ENCODE data around the gene AGXT2.
A peak's percentile ranks its signal among the peaks of the same experiment; 100 is the strongest.
"Not testable (repeated sequence)": the region's sequence is repeated elsewhere in the genome, so short reads cannot be mapped to it uniquely, and the experiment has no call there.

Gene AGXT2

DNA sequence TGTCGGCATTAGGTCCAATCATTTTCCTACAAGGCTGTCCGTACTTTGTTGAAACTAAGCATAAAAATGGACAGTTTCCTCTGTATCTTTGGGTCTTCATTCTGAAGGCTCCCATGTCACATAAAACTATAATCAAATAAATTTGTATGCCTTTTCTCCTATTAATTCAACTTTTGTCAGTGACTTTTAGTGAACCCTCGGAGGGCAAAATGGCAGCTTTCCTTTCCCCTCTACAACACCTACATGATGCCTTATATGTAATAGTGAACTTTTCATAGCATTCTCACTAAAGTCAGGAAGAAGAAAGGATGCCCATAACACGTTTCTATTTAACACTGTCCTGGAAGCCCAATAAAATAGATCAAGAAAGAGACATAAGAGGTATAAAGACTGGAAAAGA is 5.1 kb upstream of the AGXT2 start:
- DNase-seq (ENCODE audit: low read depth), result no peak

DNA sequence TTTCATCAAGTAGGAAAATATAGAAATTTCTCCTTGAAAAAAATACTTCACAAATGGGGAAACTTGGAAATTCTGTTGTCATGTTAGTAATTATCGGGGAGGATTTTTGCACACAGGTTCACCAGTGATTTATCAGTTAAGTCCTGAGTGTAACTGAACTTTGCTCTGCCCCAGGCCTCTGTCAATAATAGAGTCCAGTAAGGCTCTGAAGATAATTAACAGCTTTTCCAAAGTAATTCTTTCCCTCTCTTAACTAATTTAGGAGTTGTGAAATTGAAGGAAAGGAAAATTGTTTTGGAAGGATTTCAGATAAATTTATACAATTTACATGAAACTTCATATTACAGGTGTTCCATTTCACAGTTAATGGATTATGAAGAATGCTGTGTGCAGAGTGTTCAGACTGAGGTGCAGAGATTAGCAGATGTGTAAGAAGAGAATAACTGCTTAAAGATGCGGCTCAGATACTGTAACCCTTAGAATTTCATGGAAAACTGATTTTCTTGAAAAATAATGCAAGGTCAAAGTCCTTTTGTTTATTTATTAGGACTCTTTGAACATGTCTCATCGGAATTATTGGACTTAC is 2.9 kb upstream of the AGXT2 start:
- no peak for DNase-seq (ENCODE audit: low read depth)

DNA sequence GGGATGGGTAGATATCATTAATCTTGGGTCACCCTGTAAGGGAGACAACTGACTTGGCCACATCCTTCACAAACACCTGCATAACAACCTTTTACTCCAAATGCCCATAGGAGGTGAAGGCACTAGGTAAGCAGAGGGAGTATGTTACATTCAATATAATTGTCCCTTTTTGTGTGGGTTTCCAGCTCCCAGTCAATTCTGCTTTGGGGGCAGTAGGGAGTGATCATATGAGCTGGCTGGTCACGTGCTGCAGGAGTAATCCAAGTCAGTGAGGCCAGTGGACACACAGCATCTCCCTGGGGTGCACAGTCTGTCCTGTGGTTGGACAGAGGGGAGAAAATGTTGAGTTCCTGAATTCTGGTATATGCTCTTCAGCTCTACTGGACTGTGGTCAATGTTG is 1.2 kb upstream of the AGXT2 start:
- no peak for DNase-seq (ENCODE audit: low read depth)

DNA sequence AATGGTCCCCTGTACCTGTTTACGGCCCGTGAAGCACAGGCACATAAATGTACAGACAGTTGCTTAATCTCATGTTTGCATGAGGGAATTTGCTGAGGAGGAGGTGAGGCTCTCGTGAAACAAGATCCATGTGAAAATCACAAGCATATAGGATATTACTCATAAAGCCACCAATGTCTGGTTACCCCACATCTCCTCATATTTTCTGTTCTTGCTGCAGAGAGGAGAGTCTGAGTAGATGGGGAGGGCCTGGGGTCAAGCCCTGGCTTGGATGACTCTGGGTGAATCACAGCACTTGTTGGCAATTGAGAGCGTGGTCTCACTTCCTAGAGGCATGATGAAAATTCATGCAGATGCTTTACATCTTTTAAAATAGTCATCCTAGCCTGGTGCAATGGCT is 975 bp downstream of the AGXT2 start:
- DNase-seq (ENCODE audit: low read depth), result peak; percentile 94

DNA sequence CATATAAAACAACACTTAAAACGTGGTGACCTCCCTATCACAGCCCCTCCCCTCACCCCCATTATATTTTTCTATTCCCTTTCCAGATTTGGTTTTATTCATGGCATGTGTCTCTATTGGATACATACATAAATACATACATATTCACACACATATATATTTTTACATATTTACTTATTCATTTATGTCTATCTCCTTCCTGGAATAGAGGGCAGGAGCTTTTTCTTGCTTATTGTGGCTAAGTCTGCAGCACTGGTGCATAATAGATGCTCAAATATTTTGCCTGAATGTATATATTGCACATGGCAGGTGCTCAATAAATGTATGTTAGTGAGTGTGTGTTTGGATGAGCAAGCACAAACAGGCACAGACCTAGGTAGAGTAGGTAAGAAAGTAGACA is 2.5 kb downstream of the AGXT2 start:
- no peak for DNase-seq (ENCODE audit: low read depth)

DNA sequence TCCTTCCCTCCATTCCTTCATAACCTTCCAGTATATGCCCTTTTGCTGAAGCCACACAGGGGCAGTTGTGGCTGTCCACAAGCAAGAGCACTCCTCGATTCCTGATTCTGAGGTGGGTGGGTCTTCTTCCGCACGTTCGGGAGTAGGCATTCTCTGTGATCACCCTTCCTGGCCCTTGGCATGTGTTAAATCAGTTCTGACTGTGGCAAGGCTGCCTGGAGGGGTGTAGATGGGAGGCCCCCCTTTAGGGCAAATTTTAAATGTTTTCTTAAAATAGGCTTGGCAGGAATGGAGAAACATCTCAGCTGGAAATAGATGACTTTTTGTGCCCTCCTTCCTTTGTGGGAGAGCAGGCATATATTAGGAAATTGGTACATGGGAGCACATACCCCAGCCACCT is 3.1 kb downstream of the AGXT2 start:
- DNase-seq (ENCODE audit: low read depth), result no peak

DNA sequence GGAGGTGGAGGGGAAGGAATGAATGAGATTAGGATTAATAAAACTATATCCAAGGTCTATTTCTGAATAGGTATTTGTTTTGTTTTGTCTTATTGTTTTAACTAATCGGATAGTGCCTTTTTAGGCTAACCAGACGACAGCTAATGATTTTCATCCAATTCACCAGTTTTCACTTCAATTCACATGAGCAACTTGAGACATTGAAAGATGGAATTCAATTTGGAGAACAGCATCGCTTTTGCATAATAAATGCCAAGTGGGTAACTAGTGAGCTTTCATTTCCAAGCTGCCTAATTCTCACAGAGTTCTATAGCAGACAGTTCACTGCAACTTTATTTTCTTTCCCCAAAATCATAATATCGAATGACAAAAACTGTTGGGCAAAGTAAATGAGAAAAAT is 5.0 kb downstream of the AGXT2 start:
- DNase-seq (ENCODE audit: low read depth), result no peak

DNA sequence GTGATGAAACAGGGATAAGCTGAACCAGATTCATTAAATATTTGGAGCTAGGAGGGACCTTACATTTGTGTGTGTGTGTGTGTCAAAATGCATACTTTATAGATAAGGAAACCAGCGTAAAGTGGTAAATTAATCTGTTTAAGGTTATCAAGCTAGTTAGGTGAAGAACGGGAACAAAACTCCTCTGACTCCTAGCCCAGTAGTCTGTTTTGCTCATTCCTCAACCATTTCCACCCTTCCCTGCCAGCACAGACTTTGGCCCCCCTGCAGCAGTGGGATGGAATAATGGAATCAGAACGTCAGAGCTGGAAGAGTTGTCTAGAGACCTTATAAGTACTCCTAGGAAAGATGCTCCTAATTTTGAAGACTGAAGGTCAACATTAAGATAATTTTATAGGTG is 6.5 kb downstream of the AGXT2 start:
- no peak for DNase-seq (ENCODE audit: low read depth)

DNA sequence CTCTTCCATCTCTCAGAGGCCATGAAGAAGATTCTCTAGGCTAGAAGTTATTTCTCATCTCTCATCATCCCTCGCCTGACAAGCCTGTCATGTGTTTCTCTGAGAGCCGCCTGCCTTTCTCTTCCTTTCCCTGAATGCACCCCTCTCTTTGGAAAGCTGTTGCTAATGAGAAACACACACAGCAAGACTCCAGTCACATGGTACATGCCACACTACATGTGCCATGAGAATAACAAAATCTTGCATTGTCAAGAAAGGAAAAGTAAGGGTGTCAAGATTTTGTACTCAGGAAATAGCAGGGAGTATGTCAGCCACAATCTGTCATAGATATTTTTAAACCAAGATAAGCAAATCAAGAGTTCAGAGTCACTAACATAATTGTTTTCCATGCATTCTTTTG is 8.9 kb downstream of the AGXT2 start:
- no peak for DNase-seq (ENCODE audit: low read depth)

DNA sequence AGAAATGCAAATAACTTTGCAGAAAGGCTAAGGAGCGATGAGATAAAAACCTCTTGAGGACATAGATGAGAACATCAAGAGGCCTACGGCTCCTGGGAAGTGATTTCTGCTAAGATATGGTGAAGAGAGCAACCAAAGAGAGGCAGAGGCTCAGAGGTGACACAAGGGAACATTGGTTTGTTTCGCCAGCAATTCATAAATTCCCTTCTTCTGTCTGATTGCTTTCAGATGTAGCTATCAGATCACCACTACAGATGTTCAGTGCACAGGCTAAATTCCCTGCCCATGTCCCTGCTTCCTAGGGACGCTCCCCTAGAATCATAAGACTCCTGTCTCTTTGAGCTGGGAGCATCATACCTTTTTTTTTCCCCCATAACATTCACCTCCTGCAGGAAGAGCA is 11.2 kb downstream of the AGXT2 start:
- DNase-seq (ENCODE audit: low read depth), result no peak

DNA sequence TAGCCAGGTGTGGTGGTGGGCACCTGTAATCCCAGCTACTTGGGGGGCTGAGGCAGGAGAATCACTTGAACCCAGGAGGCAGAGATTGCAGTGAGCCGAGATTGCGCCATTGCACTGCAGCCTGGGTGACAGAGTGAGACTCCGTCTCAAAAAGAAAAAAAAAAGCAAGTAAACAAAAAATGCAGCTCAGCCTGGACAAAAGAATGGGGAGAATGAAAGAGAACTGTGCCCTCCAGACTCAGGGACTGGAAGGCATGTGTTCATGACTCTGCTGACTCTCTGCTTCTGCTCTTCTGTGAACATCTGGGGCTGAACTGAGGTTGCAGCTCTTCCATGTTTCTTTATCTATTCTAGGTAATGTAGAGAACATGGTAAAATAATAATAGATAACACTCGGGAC is 11.8 kb downstream of the AGXT2 start:
- not testable (repeated sequence) for DNase-seq (ENCODE audit: low read depth)

DNA sequence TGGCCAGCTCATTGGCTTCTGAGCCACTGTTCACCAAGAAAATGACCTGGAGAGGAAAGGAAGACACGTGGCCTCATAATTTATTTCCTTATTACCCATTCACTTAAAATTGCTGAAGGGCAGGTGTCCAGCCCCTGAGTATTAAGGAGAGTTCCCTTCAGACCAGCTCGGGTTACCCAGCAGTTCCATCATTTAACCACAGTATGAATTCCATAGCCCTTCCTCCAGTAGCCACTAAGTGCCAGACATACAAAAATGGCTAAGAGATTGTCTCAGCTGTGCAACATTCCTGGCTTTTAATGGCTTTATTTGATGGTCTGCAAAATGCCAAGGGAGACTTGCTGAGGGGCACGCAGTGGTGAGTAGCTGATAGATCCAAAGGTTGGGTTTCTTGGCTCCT is 12.5 kb downstream of the AGXT2 start:
- no peak for DNase-seq (ENCODE audit: low read depth)

DNA sequence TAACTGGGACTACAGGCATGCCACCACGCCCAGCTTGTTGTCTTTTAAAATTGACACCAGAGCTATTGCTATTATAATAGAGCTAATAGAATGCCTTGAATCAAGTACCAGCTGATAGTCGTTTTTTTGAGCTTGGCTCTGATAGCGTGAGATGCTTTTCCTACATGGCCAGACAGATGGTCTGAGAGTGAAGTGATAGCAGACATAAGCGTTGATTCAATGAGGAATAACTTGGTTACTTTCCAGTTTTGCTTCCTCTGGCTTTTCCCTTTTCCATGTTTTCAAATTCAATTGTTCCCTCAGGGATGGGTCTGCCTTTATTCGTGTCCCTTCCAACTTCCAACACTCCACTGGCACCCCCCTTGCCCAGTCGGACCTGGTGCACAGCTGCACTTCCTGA is 15.4 kb downstream of the AGXT2 start:
- DNase-seq (ENCODE audit: low read depth), result no peak

DNA sequence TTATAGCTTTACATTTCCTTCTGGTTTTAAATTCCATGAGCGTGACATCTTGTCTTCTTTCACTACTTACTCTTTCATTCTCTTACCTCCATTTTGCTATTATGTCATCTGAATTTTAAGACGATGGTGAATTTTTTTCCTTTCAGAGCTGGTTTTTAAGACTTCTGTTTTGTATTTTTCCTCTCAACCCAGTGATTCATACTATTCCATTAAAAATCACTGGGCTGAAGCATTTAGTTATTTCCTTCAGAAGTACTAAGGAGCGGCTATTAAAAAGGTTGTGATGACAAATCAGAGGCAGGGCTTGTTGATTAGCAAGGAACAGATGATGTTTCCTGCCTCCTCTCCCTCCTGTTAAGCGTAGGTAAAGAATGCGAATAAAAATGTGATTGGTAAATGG is 16.5 kb downstream of the AGXT2 start:
- DNase-seq (ENCODE audit: low read depth), result no peak

DNA sequence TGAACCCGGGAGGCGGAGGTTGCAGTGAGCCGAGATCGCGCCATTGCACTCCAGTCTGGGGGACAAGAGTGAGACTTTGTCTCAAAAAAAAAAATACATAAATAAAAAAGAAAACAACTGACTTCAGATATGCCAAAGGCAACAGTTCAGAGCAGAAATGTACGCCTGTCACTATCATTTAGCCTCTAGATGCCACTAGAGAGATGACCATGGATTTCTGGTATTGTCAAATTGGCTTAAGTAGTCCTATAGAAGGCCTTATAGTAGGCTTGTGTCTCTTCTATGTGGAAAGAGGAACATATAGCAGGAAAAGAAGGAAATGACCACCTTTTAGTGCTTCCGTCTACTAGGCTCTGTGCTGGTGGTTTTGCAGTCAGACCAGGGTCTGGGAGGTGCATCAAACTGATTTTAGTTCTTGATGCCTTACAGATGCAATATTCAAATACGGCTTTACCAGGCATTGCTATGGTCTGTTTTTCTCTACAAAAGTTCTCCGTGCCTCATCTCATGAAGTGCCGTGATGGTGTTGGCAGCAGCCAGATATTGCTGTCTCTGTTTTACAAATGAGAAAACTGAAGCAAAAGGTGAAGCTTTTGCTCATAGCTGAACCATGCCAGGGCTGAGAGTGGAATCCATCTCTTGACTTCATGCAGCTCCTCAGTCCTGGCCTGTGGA is 17.2 kb downstream of the AGXT2 start:
- DNase-seq (ENCODE audit: low read depth), result no peak

DNA sequence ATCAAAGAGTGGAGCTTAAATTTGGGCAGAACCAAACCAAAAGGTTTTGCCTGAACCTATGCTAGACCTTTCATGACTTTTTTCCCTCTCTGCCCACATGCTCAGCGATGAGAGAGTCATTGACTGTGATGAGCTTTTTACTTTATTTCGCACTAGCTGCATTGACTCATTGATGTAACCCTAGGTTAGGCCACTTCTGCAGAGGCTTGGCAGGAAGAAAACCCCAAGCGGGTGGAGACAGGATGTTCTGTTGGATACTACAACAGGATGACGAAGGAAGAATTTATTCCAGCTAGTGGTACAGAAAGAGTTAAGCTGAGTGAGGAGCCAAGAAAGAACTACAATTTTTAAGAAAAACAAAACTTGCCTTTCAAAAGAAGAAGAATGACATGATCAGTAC is 18.4 kb downstream of the AGXT2 start:
- peak; percentile 70 for DNase-seq (ENCODE audit: low read depth)

DNA sequence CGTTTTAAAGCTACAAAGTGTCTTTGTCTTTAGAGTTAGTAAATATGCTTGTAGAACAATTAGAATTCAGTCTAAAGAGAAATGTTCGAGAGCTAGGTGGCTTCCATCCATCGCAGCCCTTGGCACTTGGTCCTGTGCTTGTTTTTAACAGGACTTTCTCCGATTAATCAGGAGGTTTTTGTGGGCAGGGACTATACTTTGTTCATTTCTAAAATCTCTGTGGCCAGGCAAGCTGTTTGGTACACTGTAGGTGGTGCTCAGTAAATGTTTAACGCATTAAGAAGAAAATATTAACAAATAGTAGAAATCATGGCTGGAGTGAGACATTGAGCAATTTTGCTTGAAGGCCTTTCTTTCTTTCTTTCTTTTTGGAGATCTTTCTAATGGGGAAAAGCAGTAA is 20.8 kb downstream of the AGXT2 start:
- DNase-seq (ENCODE audit: low read depth), result no peak

DNA sequence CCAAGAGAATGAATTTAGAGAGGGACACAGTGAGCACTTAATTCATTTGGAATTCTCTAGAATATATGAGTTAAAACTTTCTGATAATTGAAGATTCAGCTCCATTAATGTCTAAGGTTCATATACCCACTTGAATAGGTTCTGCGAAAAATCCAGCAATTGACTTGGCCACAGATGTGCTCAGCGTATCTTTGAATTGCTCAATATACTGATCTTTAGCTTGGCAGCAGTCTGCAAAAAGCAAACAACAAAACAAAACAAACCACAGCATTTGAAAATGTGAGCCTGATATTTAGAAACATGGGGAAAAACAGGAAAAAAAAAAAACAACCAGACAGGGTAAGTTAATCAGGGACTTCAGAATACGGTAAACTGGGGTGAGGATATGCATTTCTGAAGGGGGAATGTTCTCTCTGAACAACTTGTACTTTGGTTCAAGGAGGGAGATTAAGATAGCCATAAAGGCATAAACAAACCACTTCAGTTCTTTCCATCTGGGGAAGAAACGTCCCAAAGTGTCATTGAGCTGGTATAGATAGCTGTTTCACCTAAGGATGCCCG is 21.4 kb downstream of the AGXT2 start:
- no peak for DNase-seq (ENCODE audit: low read depth)

DNA sequence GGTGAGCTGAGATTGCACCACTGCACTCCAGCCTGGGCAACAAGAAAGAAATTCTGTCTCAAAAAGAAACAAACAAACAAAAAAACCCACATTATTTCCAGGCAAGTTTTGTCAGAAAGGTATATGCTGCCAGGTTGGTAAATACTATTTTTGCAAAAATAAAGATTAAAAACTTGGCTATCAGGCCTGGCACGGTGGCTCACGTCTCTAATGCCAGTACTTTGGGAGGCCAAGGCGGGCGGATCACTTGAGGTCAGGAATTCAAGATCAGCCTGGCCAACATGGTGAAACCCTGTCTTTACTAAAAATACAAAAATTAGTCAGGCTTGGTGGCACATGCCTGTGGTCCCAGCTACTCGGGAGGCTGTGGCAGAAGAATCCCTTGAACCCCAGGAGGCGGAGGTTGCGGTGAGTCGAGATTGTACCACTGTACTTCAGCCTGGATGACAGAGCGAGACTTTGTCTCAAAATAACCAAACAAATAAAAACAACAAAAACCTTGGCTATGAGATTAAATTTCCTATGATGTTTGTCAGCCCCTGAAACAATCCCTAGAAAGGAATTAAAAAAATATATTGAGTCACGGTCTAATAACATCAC is 22.7 kb downstream of the AGXT2 start:
- DNase-seq (ENCODE audit: low read depth), result no peak

DNA sequence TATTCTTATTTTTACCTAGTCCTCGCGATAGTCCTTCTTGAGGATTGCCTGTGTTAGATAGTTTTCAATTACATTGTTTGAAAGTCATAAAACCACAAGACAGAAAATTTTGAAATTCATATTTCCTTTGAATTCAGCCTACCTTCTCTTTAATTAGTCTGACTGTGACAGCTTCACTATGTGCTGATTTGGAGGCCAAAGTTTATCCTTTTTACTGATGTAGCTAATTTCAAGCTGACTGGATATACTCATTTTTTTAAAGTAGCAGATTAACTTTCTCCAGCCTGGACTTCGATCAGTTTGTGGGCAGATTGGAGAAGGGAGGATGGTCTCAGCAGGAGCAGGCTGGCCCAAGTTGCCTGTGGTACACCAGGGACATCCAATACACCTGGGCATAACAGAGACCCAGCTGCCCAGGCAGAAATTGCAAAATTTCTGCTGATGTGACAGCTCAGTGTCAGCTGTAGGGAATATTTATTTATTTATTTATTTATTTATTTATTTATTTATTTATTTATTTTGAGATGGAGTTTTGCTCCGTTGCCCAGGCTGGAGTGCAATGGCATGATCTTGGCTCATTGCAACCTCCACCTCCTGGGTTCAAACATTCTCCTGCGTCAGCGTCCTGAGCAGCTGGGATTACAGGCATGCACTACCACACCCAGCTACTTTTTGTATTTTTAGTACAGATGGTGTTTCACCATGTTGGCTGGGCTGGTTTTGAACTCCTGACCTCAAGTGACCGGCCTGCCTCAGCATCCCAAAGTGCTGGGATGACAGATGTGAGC is 24.2 kb downstream of the AGXT2 start:
- no peak for DNase-seq (ENCODE audit: low read depth)

DNA sequence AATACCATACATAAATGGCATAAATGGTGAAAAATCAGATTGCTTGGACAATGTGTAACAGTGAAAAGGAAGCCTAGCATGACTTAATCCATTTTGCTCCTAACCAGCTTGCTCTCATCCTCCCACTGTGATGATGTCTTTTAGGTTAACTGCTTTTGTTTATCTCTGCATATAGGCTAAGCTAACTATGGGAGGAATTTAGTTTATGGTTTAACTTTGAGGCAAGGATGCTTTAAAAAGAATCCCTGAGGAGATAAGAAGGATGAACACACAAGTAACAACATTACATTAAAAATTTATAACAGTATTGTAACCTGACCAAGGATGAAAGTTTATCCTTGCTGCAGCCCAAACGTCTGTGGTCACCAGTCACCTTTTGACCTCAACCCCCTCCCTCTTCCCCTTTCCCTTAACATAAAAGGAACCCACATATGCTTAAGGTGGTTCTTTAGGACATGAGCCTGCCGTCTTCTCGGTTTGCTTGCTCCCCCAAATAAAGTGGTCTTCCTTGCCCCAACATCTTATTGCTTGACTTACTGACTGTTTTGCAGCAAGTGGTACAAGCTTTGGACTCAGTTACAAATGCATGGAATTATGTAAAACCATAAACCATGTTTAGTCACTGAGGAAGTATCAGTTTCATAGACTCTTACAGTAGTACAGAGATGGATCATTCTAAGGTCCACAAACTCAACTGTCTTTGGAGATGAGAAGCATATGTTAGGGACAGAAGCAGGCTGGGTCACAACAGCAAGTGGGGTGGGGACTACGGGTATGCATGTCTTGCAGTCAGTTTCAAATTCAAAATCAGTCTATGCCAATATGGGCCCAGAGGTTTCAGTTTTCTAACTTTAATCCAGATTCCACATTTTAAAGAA is 31.3 kb downstream of the AGXT2 start:
- DNase-seq (ENCODE audit: low read depth), result no peak

DNA sequence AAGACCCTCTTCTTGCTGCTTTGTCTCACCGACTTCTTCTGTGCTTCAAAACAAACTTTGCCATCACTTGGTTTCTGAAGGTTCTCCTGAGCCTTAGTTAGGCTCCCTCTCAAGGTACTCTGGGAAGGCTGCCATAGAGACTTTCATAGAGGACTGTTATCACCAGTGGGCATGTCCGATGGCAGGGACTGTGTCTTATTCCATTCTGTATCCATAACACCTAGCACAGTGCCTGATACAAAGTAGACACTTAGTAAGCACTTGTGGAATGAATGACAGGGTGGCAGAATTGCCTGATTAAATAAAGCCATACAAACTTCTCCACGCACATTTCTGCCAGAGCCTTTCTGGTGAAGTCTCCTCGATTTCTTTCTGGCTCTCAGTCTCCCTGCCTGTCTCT is 32.7 kb downstream of the AGXT2 start:
- no peak for DNase-seq (ENCODE audit: low read depth)
